HepG2 (cell line): ENCODE data around the gene ALDH9A1. TPM values are rescaled to one million over a fixed set of nuclear protein-coding genes. Genes with fewer than 3 reads are reported as not detected.
A peak's percentile ranks its signal among the peaks of the same experiment; 100 is the strongest.

Source experiments
- BATF2 ChIP-seq: sonication (generic); formaldehyde crosslinking; IDR thresholded peaks from 2 replicates; pipeline ENCODE4 v1.8.0; 2022; ENCODE audit warnings: mild to moderate bottlenecking, missing genetic modification reagents, moderate library complexity
- CREM ChIP-seq, 2 experiments: sonication (generic) in 1 of 2; formaldehyde crosslinking in 1 of 2; IDR thresholded peaks; 2 replicates each; pipeline versions ENCODE4 v1.4.0 to v1.6.1; 2016 to 2020; ENCODE audit warnings: antibody characterized with exemption in 1 of 2, mild to moderate bottlenecking in 1 of 2, missing genetic modification reagents in 1 of 2
- ELF4 ChIP-seq: sonication (generic); formaldehyde crosslinking; IDR thresholded peaks from 2 replicates; pipeline ENCODE4 v1.5.0; 2020; ENCODE audit warnings: missing genetic modification reagents, mild to moderate bottlenecking, moderate library complexity, borderline replicate concordance
- GABPA ChIP-seq, 2 experiments: IDR thresholded peaks; 2 replicates each; pipeline ENCODE4 v1.6.1; 2011 to 2016; ENCODE audit warnings: low read depth in 2 of 2, low read length in 1 of 2, missing biosample characterization in 1 of 2, missing genetic modification characterization in 1 of 2
- IRF1 ChIP-seq: sonication (generic); formaldehyde crosslinking; IDR thresholded peaks from 2 replicates; pipeline ENCODE4 v1.4.0; 2020; ENCODE audit warnings: low read depth, mild to moderate bottlenecking, missing genetic modification reagents
- MED8 ChIP-seq: sonication (generic); formaldehyde crosslinking; IDR thresholded peaks from 2 replicates; pipeline ENCODE4 v1.8.1; 2023; ENCODE audit warnings: mild to moderate bottlenecking, missing genetic modification reagents; ENCODE audit not compliant: insufficient replicate concordance
- SOX6 ChIP-seq, 2 experiments: fragments of 450-650 bp in 1 of 2; sonication (generic) in 1 of 2; formaldehyde crosslinking in 1 of 2; IDR thresholded peaks; 2 replicates each; pipeline versions ENCODE4 v1.4.0 to v1.6.1; 2017 to 2020; ENCODE audit warnings: antibody characterized with exemption in 1 of 2, mild to moderate bottlenecking in 1 of 2, missing genetic modification reagents in 1 of 2
- ZHX2 ChIP-seq, 2 experiments: sonication (generic) in 1 of 2; formaldehyde crosslinking in 1 of 2; IDR thresholded peaks; 2 replicates each; pipeline versions ENCODE4 v1.6.1 to v1.9.0; 2014 to 2022; ENCODE audit warnings: antibody characterized with exemption in 1 of 2, borderline replicate concordance in 1 of 2, inconsistent platforms in 1 of 2, low read depth in 1 of 2, missing genetic modification reagents in 1 of 2
- ZNF687 ChIP-seq: sonication (generic); formaldehyde crosslinking; IDR thresholded peaks from 2 replicates; pipeline ENCODE4 v1.5.1; 2020; ENCODE audit warnings: mild to moderate bottlenecking, missing genetic modification reagents, moderate library complexity
- polyA plus RNA-seq, 8 experiments: library from polyadenylated mRNA; depleted of rRNA in 3 of 8; stranded (reverse) in 7 of 8; unstranded in 1 of 8; fragments of >200 nt; fragmentation: Illumina TruSeq in 4 of 8; extraction: Trizol in 4 of 8; gene quantifications; 2 replicates each; pipeline versions ENCODE4 v1.2.1 to v1.2.3, GENCODE V29; 2011 to 2016; ENCODE audit warnings: low read depth in 4 of 8, missing spikeins in 1 of 8, mixed read lengths in 1 of 8; ENCODE audit not compliant: insufficient read depth in 1 of 8
- total RNA-seq, 5 experiments: library from RNA; depleted of rRNA; stranded (reverse); fragments of >200 nt; fragmentation: Illumina TruSeq; extraction: Trizol; gene quantifications; 2 replicates each; pipeline ENCODE4 v1.2.3, GENCODE V29; 2016; ENCODE audit warnings: low read depth in 1 of 5

The ALDH9A1 gene
- total and polyA plus RNA-seq, 2 of the 13 experiments (the other 11 are each of a cell fraction or from before 2014, with no cell fraction given), result 27.5 to 38.5 TPM

GRCh38 chr1:165630629-165631341, 67.6 kb downstream of the ALDH9A1 start, which contains the start of gene MGST3 (continued):
- TF ChIP-seq ZHX2 (IDR thresholded peaks at IDR 0.05; ENCODE audit: low read depth), result no peak
- TF ChIP-seq ZHX2 (CRISPR knock-in tag; IDR thresholded peaks at IDR 0.05; ENCODE audit: borderline replicate concordance), result no peak; the same call in 1 of the 2 replicates
- peak; percentile 95 for TF ChIP-seq ZNF687 (CRISPR knock-in tag)
- no peak for TF ChIP-seq ELF4
- peak; percentile 61 for TF ChIP-seq CREM (IDR thresholded peaks at IDR 0.05)
- TF ChIP-seq CREM (CRISPR knock-in tag; IDR thresholded peaks at IDR 0.05), result no peak
- TF ChIP-seq SOX6 (IDR thresholded peaks at IDR 0.05), result no peak
- 0 out of 2 replicates have a peak, but pooled peaks have one; percentile 7 for TF ChIP-seq SOX6 (CRISPR knock-in tag; IDR thresholded peaks at IDR 0.05)
- no peak for TF ChIP-seq IRF1
- no peak for TF ChIP-seq MED8
- no peak for TF ChIP-seq GABPA (IDR thresholded peaks at IDR 0.05; ENCODE audit: low read depth, low read length)
- TF ChIP-seq GABPA (CRISPR knock-in tag; IDR thresholded peaks at IDR 0.05; ENCODE audit: low read depth), result no peak
- no peak for TF ChIP-seq BATF2 (CRISPR knock-in tag)
